NCI-H524 (cell line): Measurements from ENCODE around the gene OLFML2B.
A peak's percentile ranks its signal among the peaks of the same experiment; 100 is the strongest.

Experiments used
- DNase-seq, 2 experiments: peaks; one replicate each; lab custom pipeline; 2025; lab: John Stamatoyannopoulos, UW

Gene OLFML2B

DNA sequence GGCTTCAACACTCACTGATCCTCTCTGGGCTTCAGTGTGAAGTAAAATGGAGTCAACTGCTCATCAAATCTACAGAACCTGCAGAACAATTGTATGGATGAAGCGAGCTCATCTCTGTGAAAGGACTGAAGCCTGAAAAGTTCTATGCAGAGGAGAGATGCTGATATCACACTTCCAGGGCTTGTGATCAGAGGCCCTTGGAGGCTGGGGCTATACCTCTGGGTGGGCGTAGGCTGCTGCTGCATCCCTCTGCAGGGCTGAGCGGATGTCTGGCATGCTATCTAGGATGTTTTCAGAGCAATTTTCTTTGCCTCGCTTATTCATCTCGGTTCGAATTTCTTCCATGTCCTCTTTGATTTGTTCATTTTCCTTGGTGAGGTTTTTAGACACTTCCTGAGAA, 17.6 kb downstream of the OLFML2B start:
- no peak for DNase-seq

DNA sequence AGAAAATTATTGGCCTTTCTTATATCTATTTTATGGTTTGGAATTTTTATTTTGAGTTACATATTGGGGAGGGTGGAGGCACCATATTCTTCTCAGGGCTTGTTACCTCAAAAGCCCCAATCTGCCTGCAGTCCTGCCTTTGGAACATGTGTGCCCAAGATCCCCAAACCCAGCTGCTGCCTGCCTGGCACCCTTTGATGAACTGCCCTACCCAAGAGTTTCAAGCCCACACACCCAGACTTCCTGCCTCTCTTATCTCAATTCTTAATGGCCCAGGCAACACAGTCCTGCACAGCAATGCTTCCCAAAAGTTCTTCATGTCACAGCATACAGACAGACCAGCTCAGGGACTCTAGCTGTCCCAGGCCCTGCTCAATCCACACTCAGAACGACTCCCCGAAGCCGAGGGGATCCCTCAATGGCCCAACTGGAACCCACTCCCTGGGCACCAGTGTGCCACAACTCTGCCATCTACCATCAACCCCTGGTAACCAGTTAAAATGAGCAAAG, 19.2 kb downstream of the OLFML2B start:
- no peak for DNase-seq

DNA sequence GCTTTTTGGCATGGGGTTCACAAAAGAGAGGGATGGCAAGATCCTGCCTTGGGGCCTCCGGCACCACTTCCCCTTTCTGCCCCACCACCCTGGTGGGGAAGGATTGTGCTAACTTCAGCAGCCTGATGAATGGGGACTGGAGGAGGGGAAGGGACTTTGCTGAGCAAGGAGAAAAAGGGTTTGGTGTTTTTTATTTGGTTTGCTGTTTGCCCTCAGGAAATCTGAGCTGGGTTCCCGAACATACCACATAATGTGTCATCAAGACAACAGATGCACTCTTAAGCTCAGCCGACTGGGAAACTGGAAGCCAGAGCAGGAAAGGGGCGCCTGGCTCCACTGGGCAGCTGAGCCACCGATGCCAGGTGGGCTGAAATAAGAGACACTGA, 19.8 kb downstream of the OLFML2B start:
- peak; percentile 19 to 58 for DNase-seq

DNA sequence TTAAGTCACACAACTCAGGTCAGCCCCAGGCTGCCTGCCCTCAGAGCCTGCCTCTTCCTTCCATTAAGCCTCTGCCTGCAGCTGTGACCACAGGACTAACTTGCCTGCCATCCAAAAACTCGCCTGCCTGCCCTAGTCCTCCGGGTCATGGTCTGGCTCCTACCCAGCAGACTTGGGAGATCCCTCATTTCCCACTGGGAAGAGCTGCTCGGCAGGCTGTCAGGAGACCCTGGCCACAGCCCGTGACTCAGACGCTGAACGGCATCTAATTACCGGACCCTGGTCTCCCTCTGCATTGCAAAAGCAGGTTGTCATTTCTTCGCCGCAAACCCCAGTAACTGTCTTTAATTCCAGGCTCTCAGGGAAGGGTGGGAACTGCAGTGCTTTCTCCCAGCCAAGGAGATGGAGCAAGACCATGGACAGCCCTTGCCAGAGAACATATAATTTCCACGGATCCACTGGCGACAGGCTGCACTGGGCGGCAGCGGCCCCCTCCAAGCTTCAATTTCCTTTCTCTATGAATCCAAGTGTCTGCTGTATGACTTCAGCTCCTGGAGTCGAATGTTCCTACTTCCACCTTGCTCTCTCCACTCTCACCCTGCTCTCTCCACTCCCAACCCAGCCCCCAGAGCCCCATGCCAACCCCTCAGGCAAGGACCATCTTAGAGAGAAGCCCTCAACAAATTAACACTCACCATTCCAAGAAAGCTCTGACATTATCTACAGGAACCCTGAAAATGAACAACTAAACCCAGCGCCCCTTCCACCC, 20.4 kb downstream of the OLFML2B start:
- DNase-seq, result no peak

DNA sequence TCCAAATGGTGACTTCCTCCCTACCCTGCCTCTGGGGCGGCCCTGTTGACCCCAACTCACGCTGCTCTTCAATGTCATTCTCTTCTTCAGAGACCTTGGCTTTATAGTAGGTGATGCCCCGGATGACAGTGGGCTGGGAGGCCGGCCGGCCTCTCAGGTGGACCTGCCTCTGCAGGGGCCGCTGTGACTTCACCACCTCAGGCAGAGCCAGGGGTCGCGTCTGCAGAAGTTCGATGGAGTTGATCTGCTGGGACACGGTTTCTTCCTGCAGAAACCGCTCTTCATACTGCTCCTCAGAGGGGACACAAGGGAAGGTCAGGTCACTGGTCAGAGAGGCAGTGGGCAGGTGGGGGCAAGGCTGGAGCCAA, 23.6 kb downstream of the OLFML2B start:
- no peak for DNase-seq

DNA sequence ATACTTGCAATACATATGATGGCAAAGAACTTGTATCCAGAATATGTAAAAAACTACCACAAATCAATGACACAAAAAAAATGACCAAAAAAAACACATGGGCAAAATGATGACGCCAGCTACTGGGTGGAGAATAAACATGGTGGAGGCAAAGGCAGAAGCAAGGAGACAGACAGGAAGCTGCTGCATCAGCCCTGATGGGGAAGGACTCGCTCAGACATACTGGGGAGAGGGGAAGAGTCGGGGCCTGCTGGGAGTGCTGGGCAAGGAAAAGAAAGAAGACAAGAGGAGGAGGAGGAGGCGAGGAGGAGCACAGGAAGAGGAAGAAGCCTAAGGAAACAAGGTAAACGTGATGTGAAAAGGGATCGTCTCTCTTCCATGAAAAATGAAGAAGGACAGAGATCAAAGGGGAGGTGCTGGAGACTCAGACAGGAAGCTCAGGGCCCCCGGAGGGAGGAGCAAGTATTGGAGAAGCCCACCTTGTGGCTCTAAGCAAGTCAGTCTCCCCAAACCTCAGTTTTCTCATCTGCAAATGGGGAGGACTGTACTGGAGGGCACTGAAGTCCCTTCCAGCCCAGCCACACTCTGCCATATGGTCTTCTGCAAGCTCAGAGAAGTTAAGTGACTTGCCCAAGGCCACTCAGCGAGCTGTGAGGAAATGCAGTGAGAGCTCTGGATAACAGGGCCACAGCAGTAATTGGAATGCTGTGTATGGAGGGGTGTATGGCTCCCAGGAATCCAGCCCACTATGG, 24.2 kb downstream of the OLFML2B start:
- no peak for DNase-seq

DNA sequence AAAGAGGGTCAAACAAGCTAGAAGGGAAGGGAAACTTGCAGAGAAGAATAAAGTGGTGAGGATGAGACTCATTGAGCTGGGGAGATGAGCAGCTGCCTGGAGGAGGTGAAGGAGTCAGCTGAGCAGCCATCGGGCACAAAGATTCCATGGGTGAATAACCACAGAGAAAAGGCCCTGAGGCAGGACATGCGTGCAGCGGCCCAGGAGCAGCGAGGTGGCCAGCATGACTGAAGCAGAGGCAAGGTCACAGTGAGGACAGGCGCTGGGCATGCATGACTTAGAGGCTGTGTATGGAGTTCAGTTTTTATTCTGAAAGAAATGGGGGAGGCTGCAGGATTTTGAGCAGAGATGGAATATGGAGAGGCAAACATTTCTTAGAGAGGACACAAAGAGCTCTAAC, 24.9 kb downstream of the OLFML2B start:
- no peak for DNase-seq

DNA sequence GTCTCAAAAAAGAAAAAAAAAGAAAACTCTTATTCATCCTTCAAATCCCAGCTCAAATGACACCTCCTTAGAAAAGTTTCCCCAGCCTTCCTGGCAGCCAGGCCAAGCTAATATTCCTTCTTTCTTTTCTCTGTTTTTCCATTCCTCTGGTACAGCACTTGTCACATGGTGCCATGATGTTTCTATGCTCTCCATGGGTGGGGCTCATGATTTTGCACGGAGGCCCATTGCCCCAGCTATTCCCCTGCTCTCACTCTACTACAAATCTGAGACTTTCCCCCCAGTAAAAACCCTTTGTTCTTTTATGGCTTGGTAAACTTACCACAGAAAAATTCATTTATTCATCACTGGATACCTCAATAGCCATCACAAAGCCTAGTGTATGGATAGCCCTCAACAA, 26.5 kb downstream of the OLFML2B start:
- DNase-seq, result no peak

DNA sequence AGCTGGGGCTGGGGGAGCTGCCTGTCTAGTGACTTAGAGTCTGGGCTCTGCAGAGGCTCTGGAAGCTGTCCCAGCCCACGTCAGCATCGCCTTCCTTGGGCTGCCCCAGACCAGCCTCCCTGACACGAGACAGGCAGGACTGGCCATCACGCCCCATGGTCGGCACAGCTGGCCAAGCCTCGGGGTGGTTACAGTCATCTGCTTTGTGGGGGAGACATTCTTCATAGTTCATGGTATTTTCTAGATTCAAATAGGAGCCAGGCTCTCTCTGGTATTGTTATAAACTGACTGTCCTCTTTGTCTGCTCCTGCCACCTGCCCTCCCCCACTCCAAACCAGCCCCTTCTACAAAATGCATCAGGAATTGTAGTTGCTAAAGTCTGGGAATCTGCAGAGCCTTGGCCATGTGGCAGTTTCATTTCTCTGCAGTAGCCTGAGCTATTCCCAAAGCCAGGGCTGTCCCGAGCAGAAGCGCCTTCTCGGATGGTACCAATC, 29.4 kb downstream of the OLFML2B start:
- peak in 1 of 2 experiments; percentile 1 for DNase-seq

DNA sequence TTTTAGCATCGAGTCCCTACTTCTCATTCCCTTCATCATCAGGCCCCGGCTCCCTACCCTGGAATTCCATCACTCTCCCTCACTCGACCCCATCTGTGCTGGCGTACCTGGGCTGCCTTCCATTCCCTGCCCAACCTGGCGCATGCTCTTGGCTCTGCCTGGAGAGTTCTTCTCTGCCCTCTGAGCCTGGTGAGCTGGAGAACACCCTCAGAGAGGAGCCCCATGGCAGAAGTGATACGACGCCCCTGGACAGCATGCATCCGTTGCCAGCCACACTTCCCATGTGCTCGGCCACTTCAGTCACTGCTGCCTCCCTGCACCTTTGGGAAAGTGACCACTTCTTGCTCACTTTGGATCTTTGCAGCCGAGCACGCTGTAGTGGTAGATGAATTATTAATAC, 30.1 kb downstream of the OLFML2B start:
- peak in 1 of 2 experiments; percentile 5 for DNase-seq

DNA sequence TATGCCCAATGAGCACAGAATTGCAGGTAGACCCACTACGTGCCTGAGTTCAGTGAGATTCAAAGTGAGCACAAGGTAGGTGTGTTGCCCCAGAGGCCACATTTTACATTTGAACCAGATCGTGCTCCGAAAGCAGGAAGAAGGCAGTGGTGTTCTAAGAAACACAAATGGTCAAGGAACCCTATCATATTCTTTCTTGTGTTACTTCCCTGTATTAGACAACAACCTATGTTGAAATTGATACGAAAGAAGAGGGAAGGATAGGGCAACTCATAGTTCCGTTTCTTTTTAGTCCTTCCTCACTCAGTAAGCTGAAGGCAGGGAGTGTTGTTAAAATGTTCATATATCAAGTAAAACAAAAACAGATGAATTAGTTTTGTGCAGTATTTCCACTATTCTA, 33.9 kb downstream of the OLFML2B start:
- no peak for DNase-seq

DNA sequence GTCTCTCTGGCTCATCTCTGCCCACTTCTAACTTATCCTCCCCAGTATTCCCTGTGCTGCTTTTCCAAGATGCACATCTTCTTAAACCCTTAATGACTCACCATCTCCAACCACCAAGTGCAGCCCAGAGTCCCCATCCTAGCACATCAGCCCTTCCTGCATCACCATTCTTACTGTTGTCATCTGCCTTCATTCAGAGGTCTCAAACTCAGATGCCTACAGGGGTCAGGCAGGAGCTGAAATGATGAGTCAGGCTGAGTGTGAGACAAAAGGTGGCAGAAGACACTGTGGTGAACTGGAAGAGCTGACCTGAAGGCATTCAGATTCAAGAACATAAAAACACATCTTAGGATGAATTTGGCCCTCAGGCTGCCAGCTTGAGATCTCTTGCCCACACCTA, 34.6 kb downstream of the OLFML2B start:
- no peak for DNase-seq

DNA sequence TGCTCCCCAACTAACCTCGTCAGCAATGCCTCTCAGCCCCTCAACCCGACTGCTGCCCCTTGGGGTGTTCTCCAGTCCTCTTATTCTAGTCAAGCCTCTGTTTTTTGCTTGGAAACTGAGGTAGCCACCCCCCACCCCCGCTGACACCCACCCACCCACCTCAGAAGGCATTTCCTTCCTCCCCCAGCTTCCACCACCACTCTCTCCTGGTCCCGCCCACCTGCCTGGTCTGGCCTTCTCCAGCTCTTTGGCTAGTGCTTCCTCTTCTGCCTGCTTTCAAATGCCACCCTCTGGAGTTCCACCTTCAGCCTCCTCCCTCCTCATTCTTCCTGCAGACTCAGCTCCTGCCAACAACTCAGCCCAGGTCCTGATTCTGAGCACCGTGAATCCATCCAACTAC, 35.3 kb downstream of the OLFML2B start:
- DNase-seq, result no peak

DNA sequence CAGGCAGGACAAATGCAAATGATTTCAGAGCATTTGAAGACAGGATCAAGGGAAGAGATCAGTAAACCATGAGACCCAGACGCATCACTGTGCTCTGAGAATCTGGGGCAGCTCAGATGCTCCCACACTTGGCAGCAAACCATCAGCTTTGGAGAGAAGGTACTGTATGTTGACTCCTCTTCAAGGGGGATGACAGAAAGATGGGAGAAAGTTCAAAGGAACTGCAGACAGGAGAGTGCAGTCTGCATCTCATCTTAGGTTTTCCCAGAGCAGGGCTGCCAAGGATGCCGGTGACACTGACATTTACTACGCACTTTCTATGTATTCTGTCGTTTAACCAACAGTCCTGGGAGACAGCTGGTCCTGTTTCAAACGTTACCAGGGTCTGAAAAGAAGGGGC, 35.8 kb downstream of the OLFML2B start:
- DNase-seq, result no peak

DNA sequence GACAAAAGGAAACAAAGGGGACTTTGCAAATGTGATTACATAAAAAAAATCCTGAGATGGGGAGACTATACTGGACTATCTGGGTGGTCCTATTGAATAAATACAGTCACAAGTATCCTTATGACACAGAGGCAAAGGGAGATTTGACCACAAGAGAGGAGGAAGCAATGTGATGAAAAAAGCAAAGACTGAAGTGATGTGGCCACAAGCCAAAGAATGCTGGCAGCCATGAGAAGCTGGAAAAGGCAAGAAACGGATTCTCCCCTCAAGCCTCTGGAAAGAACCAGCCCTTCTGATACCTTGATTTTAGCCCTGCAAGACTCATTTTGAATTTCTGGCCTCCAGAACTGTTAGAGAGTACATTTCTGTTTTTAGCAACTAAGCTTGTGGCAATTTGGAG, 36.4 kb downstream of the OLFML2B start:
- no peak for DNase-seq

DNA sequence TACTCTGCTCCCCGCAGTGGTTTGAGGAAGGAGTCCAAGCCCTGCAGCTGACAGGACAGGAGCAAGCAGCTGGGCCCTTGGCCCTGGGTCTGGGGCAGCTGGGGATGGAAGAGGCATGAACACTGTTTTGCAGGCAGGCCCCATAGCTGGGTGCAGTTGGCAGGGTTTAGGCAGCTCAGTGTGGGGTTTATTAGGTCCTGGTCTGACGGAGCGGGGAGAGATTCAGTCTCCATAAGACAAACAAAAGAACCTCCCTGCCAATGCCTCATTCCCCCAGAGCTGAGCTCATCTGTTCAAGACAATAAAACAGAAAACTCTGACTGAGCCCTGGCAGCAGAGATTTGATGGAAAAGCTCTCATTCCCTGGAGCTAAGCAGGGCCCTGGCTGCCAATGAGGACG, 37.3 kb downstream of the OLFML2B start:
- no peak for DNase-seq

DNA sequence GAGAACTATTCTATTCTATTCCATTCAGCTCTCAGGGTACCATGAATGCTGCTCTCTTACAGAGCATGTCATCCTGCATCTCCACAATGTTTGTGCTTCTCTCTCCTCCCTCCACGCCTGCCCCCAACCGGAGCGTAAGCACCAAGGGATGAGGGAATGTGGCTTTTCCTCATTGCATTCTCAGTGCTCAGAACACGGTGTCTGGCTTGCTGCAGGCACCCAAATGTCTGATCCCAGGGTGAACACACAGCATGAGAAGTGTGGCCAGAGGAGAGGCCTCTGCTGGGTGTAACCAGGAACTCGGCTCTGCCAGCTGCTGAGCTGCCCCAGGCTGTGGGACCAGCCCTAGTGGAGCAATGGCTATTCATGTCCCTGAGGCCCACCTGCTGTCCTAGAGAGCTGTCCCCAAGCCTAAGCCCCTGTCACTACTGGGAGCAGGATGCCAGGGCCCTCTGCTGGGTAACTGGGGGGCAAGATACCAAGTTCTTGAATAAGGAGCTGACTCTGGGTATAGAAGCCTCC, 38.3 kb downstream of the OLFML2B start:
- DNase-seq, result no peak

DNA sequence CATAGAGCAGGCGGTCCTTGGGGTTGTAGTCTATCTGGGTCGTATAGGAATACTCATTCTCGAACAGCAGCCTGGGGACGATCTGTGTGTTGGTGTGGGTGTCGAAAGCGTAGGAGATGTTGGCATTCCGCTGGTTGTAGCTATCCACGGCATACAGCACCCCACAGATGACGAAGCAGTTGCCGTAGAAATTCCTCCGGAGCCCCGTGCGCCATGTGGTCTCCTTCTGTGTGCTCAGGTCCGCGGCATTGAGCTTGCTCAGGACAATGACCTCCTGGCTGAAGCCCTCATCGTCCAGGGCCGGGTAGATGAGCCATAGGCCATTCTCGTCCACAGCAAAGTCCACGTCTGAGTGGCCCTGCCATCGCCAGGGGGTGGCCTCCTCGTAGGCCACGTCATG, 39.9 kb downstream of the OLFML2B start:
- DNase-seq, result no peak

DNA sequence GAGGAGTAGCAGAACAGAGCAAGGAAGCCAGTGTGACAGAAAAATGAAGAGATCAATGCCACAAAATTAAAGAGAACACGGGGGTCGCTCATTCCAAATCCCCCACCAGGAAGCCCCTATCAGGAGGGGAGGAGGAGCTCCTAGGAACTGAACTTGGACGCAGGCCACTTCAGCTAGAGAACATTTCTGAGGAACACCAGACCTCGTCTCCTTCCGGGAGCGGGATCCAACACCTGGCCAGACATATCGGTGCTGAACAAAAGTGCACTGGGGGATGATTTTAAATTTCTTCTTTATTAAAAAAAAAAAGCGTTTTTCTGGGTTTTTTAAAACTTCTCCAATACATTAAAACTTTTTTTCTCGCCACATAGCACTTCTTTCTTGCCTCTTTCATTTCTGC, 40.8 kb downstream of the OLFML2B start:
- DNase-seq, result no peak

DNA sequence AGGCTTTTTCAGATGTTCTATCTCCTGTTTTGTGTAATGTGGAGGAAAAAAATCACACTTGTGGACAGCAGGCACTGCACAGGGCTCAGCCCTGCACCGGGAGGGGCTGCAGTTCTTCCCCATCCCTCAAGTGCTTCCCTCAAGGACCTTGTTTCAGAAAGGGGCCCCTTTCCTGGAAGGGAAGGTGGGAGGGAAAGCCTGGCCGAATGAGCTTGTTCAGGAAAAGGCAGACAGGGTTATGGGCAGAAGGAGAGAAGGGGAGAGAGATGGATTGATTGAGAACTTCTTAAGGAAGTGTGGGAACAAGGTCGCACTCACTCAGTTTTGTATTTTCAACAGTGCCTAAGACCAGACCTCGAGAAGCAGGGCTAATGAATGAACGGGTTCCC, 41.2 kb downstream of the OLFML2B start:
- no peak for DNase-seq

DNA sequence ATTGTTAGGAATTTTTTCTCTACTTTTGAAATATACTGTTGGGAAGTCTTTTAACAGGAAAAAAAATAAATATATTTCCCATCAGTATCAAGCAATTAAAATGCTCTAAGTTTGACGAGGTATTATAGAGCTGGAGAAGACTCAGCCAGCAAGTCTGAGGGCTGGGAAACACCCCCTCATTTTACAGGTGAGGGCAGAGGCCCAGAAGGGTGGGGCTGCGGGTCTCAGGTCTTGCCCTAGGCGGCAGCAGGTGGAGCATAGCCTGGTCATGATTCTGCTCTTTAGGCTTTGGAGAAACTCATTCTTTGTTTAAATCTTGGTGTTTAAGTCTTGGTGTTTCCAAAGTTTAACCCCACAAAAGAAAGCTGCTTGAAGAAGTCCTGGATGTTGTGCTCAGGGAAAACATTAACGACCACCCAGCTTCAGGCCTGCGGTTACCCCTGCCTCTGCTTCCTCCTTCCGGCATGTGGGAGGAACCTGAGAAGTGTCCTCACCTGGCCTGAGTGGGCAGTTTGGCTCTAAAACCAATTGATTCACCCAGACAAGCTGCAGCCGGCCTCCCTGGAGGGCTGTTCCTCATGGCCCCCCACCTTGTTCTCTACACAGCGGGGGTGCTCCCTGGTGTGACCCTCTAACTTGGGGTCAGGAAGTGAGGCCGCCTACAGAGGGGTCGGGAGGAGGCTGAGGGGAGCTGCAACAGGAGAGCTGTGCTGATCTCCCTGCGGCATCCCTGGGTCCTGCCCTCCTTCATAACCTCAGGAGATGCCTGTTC, 41.7 kb downstream of the OLFML2B start:
- DNase-seq, result no peak

DNA sequence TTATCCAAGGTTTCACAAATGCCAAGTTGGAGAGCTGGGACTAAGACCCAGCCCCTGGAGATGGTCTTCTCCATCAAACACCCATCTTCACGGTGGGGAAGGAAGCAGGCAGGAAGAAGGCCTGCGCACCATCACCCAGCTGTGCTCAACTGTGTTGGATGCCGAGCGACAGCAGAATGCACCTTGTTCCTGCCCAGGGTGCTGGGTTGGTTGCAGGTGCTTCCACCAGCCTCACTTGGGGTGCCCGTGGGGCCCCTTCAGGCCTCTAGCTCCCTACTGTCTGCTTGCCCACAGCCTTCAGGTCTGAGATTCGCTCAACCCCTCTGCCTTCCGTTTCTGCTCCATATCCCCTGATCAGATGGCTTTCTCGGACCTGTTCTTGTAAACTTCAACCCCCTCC, 42.5 kb downstream of the OLFML2B start:
- DNase-seq, result no peak
